ENCODE data around the gene OR6C70.
"Not testable (repeated sequence)": the region's sequence is repeated elsewhere in the genome, so short reads cannot be mapped to it uniquely, and the experiment has no call there.

OR6C70 gene

DNA sequence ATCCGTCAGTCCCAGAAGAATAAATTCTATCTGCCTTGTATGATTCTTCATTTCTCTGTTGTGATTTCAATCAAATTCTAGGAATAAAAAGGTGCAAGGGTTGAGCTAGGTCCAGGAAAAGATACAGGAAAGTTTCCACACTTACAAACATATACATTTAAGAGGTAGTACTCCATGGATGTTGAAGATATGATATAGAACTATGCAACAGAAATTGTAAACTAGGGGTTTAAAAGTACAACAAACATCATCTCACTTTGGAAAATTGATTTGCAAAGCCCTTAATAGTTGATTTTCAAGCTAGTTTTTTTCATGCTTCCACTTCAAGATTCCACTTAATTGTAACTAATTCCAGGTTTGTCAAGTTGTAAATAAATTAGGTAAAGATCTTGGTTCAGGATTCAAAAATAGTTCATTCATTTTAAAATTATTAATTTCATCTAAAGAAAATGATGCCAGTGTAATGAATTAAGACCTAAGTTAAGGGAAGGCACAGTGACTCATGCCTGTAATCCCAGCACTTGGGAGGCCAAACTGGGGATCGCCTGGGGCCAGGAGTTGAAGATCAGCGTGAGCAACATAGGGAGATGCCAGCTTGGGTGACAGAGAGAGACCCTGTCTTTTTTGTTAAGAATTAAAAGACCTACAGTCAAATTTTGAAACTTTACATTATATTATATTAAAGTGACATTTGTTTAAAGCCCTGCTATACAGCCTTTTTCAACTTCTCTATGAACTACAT is at the start of gene OR6C70:
Gene OR6C70, minus strand, starts transcription at position 51 of the 742 bp plus-strand sequence. Its CDS starts 0 bp downstream, at position 51.
- DNase-seq = no peak

- DNase-seq = no peak
Measured at GRCh38 chr12:55516391-55516790, 46.5 kb upstream of the OR6C70 start.

GRCh38 chr12:55515696-55516095 is 45.8 kb upstream of the OR6C70 start:
- DNase-seq = no peak

DNA sequence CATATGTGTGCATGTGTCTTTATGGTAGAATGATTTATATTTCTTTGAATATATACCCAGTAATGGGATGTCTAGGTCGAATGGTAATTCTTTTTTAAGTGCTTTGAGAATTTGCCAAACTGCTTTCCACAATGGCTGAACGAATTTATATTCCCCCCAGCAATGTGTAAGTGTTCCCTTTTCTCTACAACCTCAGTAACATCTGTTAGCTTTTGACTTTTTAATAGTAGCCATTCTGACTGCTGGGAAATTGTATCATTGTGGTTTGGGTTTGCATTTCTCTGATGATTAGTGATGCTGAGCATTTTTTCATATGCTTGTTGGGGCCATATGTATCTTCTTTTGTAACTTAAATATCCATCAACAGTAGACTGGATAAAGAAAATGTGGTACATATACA is 31.7 kb upstream of the OR6C70 start:
- no peak for DNase-seq

GRCh38 chr12:55499810-55500252 is 29.9 kb upstream of the OR6C70 start:
- DNase-seq = no peak

DNA sequence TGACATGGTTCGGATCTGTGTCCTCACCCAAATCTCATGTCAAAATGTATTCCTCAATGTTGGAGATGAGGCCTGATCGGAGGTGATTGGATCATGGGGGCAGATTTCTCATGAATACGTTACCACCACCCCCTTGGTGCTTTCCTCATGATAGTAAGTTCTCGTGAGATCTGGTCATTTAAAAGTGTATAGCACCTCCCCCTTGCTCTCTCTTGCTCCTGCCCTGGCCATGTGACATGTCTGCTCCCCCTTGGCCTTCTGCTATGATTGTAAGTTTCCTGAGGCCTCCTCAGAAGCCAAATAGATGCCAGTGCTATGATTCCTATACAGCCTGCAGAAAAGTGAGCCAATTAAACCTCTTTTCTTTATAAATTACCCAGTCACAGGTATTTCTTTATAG is 29.3 kb upstream of the OR6C70 start:
- DNase-seq = no peak

DNA sequence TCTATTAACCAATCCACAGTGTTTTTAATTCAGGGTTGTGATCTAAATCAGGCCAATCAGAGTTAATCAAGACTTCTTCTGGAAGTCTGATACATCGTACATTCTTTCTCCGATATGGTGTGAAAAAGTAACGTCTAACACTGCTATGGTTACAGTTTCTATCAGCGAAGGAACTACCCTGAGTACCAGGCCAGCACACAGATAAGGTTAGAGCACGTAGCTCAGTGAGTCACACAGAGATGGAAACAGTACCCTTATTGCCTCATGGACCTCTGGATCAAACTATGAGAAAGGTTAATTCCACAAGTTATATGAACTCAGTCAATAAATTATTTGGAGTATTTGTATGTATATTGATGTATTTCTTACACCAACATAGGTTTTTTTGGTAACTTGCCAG is 25.6 kb upstream of the OR6C70 start:
- DNase-seq = no peak

- no peak for DNase-seq
Measured at GRCh38 chr12:55492078-55492477, 22.1 kb upstream of the OR6C70 start, which contains the start of gene OR6C68. TSS of gene OR6C68 (plus strand) at chr12:55492378. CDS start at chr12:55492378, 0 bp downstream.

DNA sequence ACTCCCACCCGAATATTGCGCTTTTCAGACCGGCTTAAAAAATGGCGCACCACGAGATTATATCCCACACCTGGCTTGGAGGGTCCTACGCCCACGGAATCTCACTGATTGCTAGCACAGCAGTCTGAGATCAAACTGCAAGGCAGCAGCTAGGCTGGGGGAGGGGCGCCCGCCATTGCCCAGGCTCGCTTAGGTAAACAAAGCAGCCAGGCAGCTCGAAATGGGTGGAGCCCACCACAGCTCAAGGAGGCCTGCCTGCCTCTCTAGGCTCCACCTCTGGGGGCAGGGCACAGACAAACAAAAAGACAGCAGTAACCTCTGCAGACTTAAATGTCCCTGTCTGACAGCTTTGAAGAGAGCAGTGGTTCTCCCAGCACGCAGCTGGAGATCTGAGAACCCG is 14.3 kb upstream of the OR6C70 start:
- DNase-seq = not testable (repeated sequence)

DNA sequence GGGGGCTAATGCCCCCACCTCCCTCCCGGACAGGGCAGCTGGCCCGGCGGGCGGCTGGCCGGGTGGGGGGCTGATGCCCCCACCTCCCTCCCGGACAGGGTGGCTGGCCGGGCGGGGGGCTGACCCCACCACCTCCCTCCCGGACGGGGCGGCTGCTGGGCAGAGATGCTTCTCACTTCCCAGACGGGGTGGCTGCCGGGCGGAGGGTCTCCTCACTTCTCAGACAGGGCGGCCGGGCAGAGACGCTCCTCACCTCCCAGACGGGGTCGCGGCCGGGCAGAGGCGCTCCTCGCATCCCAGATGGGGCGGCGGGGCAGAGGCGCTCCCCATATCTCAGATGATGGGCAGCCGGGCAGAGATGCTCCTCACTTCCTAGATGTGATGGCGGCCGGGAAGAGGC is 9.2 kb upstream of the OR6C70 start:
- not testable (repeated sequence) for DNase-seq

GRCh38 chr12:55472264-55472663 is 2.3 kb upstream of the OR6C70 start:
- no peak for DNase-seq

- no peak for DNase-seq
Measured at GRCh38 chr12:55469291-55469690, 647 bp downstream of the OR6C70 start.

DNA sequence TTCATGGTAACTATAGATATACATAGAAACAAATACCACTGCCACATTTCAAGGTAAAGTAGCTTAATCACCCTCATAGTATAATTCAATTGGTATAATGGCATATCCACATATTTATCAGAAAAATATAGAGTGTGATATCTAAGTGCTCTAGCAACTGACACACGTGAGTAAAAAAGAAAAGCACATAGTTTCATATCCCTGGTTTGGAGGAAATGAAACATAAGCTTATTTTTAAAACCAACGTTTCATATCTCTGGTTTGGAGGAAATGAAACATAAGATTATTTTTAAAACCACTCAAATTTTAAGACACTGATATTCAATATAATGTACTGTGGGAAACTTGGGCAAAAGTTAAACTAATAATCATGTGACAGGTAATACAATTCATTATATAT is 2.1 kb downstream of the OR6C70 start:
- no peak for DNase-seq

DNA sequence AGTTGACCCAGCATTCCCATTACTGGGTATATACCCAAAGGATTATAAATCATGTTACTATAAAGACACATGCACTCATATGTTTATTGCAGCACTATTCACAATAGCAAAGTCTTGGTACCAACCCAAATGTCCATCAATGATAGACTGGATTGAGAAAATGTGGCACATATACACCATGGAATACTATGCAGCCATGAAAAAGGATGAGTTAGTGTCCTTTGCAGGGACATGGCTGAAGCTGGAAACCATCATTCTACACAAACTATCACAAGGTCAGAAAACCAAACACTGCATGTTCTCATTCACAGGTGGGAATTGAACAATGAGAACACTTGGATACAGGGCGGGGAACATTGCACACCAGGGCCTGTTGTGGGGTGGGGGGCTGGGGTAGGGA is 5.0 kb downstream of the OR6C70 start:
- DNase-seq = not testable (repeated sequence)

GRCh38 chr12:55448825-55449224 is 21.1 kb downstream of the OR6C70 start:
- DNase-seq = no peak

- DNase-seq = no peak
Measured at GRCh38 chr12:55446326-55446725, 23.6 kb downstream of the OR6C70 start.

- DNase-seq = no peak
Measured at GRCh38 chr12:55445357-55445756, 24.6 kb downstream of the OR6C70 start.

DNA sequence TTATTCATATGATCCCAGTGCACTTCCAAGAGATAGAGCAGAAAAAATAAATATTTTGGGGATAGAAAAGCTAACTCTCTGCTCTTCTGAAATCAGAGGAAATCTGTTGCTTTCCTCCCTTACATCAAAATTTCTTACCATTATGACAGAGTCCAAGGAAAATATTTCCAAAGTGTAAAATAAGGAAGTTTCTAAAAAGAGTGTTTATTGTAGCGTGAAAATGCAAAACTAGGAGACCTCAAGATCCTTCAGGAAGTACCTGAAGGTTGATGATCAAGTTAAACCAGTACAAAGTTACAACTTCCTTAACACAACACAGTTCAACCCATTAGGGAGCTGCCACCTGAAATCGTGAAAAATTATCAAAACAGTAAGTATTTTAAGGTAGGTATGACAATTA is 26.2 kb downstream of the OR6C70 start, which contains the start of gene OR6C2:
Gene OR6C2, plus strand, starts transcription at position 301 of the 400 bp plus-strand sequence. CDS start 8,138 bp downstream, outside the sequence.
- no peak for DNase-seq

GRCh38 chr12:55441233-55441632 is 28.7 kb downstream of the OR6C70 start:
- not testable (repeated sequence) for DNase-seq

DNA sequence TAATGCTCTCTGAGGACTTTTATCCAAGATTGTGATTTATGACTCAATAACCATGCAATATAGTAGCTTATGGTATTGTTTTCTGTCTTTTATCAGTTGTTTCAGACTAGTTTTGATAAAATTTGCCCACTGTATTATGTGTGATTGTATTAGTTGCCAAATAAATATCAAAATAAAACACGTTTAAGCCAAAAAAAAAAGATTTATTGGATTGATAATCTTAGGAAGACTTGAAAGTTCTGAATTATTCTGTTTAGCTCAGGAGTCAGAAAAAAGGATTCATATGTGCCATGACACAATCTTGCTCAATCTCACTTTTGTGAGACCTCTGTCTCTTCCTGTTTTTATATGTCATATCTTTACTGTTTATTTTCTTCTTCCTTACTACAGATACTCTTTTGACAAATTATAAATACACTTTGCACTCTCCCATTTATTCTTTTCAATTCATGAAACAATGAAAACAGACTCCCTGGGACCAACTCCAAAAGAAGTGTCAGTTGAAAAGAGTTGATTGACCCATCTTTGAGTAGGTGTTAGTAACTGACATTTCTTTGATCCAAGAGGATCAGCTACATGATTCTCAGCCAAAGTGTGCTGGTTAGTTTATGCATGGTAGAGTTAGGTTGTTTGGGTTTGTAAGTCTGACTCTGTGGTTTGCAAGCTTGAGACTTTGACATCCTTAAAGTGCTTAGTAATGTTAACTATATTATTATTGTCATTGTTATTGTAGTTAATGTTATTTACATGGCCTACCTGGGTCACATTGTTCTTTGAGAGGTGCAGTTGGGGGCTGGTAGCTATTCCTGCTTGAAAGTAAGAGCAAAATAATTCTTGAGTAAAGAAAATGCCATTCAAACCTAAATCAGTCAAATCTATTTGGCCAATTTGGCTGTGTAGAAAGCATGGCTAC is 41.4 kb downstream of the OR6C70 start:
- DNase-seq = no peak

DNA sequence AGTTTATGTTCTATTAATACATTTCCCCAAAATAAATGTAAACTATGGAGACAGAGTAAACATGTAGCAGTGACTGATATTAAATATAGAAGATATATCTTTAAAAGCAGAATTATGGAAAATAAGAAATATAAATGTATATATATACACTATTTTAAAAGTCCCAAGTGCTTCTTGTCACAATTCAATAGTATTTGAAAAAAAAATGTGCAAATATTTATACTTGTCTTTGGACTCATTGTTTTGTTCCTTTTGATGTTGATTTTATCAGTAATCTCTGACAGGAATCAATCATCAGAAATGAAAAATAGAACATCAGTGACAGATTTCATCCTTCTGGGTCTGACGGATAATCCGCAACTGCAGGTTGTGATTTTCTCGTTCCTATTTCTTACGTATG is 44.0 kb downstream of the OR6C70 start, which contains the start of gene OR6C76:
Gene OR6C76, plus strand, starts transcription at position 301 of the 400 bp plus-strand sequence. Its CDS starts 0 bp downstream, at position 301.
- DNase-seq = no peak

DNA sequence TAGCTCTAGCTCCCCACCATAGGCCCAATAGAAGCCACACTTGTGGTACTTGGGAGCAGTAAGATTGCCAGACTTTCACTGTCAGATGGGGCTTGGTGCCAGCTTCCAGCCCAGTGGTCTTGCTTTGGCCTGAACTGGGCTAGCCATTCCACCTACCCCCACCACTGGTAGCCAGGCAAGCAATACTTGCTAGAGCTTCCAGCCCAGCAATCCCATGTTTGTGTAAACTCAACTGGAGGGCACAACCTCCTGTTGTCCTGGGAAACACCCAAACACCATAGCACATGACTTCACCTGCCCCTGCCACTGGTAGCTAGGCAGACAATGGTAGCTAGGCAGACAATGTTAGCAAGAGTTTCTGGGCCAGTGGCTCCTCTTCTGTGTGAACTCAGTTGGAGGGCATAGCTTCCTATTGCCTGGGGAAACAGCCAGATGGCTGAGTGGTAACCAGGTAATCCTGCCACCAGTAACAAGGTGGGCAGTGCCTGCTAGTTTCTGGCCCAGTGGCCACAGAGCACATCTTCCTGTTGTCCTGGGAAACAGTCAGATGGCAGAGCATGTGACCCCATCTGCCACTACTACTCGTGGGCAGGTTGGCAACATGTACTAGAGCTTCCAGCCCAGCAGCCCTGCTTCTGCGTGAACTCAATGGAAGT is 49.5 kb downstream of the OR6C70 start:
- DNase-seq = no peak
